ENCODE data around the gene SDCBP2.

- TF ChIP-seq, protein P1, sequence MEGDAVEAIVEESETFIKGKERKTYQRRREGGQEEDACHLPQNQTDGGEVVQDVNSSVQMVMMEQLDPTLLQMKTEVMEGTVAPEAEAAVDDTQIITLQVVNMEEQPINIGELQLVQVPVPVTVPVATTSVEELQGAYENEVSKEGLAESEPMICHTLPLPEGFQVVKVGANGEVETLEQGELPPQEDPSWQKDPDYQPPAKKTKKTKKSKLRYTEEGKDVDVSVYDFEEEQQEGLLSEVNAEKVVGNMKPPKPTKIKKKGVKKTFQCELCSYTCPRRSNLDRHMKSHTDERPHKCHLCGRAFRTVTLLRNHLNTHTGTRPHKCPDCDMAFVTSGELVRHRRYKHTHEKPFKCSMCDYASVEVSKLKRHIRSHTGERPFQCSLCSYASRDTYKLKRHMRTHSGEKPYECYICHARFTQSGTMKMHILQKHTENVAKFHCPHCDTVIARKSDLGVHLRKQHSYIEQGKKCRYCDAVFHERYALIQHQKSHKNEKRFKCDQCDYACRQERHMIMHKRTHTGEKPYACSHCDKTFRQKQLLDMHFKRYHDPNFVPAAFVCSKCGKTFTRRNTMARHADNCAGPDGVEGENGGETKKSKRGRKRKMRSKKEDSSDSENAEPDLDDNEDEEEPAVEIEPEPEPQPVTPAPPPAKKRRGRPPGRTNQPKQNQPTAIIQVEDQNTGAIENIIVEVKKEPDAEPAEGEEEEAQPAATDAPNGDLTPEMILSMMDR (IDR thresholded peaks at IDR 0.05): no peak
- no peak for TF ChIP-seq EZH2 (IDR thresholded peaks at IDR 0.05; ENCODE audit: borderline replicate concordance, insufficient read depth, low read depth, low read length, poor library complexity, severe bottlenecking)
These were observed 21.4 kb downstream of the SDCBP2 start for GRCh38 chr20:1307571-1307971.
